ENCODE results near the gene APBB2.
"Not testable (repeated sequence)": the region's sequence is repeated elsewhere in the genome, so short reads cannot be mapped to it uniquely, and the experiment has no call there.

Gene APBB2

GRCh38 chr4:41057467-41057866 lies 156.9 kb downstream of the APBB2 start:
- DNase-seq, result no peak

- DNase-seq, result no peak
Observed at GRCh38 chr4:41052287-41052686, 162.1 kb downstream of the APBB2 start.

- no peak for DNase-seq
Observed at GRCh38 chr4:41050880-41051775, 163.2 kb downstream of the APBB2 start.

- no peak for DNase-seq
Observed at GRCh38 chr4:41050116-41050515, 164.2 kb downstream of the APBB2 start.

- DNase-seq, result not testable (repeated sequence)
Observed at GRCh38 chr4:41049176-41049575, 165.2 kb downstream of the APBB2 start.

GRCh38 chr4:41044791-41045190 lies 169.6 kb downstream of the APBB2 start:
- no peak for DNase-seq

- DNase-seq, result peak in 1 of 2 experiments; percentile 22
Observed at GRCh38 chr4:41044165-41044564, 170.2 kb downstream of the APBB2 start.

GRCh38 chr4:41043465-41043864 lies 170.9 kb downstream of the APBB2 start:
- DNase-seq, result no peak

GRCh38 chr4:41041551-41041950 lies 172.8 kb downstream of the APBB2 start:
- DNase-seq, result no peak

- DNase-seq, result no peak
Observed at GRCh38 chr4:41039317-41039716, 175.0 kb downstream of the APBB2 start.

- DNase-seq, result no peak
Observed at GRCh38 chr4:41038304-41038703, 176.0 kb downstream of the APBB2 start.

- DNase-seq, result no peak
Observed at GRCh38 chr4:41029098-41029497, 185.2 kb downstream of the APBB2 start.

- DNase-seq, result no peak
Observed at GRCh38 chr4:41028392-41029076, 185.8 kb downstream of the APBB2 start.

GRCh38 chr4:41026971-41027370 lies 187.4 kb downstream of the APBB2 start:
- no peak for DNase-seq

GRCh38 chr4:41025824-41026223 lies 188.5 kb downstream of the APBB2 start:
- no peak for DNase-seq

- peak in 1 of 2 experiments; percentile 2 for DNase-seq
Observed at GRCh38 chr4:41024556-41025491, 189.5 kb downstream of the APBB2 start.

- no peak for DNase-seq
Observed at GRCh38 chr4:41022116-41022515, 192.2 kb downstream of the APBB2 start.

GRCh38 chr4:41015016-41015675 lies 199.2 kb downstream of the APBB2 start:
- no peak for DNase-seq

GRCh38 chr4:41014158-41014557 lies 200.2 kb downstream of the APBB2 start:
- no peak for DNase-seq

- DNase-seq, result no peak
Observed at GRCh38 chr4:41013746-41014145, 200.6 kb downstream of the APBB2 start.

- no peak for DNase-seq
Observed at GRCh38 chr4:41012911-41013310, 201.4 kb downstream of the APBB2 start.

- no peak for DNase-seq
Observed at GRCh38 chr4:41012293-41012692, 202.0 kb downstream of the APBB2 start.
